Measurements from ENCODE around the gene NHSL2. TPM values are rescaled to one million over a fixed set of nuclear protein-coding genes. Genes with fewer than 3 reads are reported as not detected.
"Not testable (repeated sequence)": the region's sequence is repeated elsewhere in the genome, so short reads cannot be mapped to it uniquely, and the experiment has no call there.

NHSL2 gene
- total RNA-seq = under 1 TPM; 0.97 TPM

DNA sequence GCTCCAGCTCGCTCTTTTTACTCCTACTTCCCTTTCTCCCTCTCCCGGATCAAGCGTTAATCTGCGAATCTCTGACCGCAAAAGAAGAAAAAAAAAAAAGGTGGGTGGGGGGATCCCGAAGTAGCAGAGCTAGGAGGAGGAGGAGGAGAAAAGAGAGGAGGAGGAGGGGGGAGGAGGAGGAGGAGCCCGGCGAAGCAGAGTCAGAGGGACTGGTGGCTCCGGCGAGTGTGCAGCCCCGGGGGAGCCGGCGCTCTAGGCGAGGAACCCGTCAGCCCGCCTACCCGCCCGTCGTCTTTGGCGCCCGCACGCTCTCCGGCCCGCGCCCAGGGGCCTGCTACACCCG, at the start of gene NHSL2:
Gene NHSL2, plus strand, starts transcription at position 203 of the 343 bp plus-strand sequence.
- peak; percentile 40 for DNase-seq
- peaks cover 21% of the 10 kb centered on the region for H3K27me3 Mint-ChIP-seq

DNA sequence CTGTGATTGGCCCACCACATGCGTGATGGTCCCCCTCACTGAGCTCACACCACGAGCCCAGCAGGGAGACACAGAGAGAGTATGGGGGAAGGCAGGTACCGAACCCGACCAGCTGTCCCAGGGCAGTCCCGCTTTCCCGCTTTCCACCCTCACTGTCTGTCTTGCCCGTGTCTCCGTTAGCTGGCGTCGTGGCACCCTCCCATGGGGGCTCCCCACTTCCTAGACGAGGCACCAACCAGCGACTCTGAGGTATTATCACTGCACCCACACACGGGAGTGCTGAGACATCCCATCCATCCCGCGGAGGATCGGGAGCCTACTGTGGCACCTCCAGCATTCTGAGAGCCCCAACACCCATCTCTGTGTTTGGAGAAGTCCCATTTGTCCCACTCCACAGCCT, 43.0 kb upstream of the NHSL2 start:
- intact Hi-C loops (cut with micrococcal nuclease) = no loop called here
- CTCF ChIA-PET = no interaction called here
- Mint-ChIP-seq H3K4me1 (ENCODE audit: low read depth) (peaks cover 26% of the 10 kb centered on the region), H3K36me3 (no peaks in the 10 kb centered on the region), H3K27me3 (peaks cover 33% of the 10 kb centered on the region), H3K27ac (no peak overlapping the region), H3K4me3 (no peak overlapping the region), H3K9me3 (no peaks in the 10 kb centered on the region)
- POLR2A ChIA-PET = no interaction called here
- DNase-seq = no peak

More for the DNA sequence above, at the start of gene NHSL2:
- ChIA-PET CTCF (interaction anchor here (1.4 kb wide), 2 partner anchors 111 to 215 kb away, joined by 4 to 6 read pairs; no protein-coding TSS in a partner anchor), POLR2A (interaction anchor here (0.6 kb wide), 1 partner anchor 221 kb away, joined by 3 read pairs; no protein-coding TSS in a partner anchor)
- H3K9me3 Mint-ChIP-seq = no peaks in the 10 kb centered on the region
- peak within 1 kb of the TSS; percentile 39 for H3K4me3 Mint-ChIP-seq
- no peak within 1 kb of the TSS for H3K27ac Mint-ChIP-seq
- intact Hi-C loops (cut with micrococcal nuclease) = loop anchor here (2.0 to 5.0 kb wide), 2 partner anchors 38 to 216 kb away; no protein-coding TSS in a partner anchor
- peaks cover 2% of the 10 kb centered on the region for H3K4me1 Mint-ChIP-seq (ENCODE audit: low read depth)
- H3K36me3 Mint-ChIP-seq = no peaks in the 10 kb centered on the region

DNA sequence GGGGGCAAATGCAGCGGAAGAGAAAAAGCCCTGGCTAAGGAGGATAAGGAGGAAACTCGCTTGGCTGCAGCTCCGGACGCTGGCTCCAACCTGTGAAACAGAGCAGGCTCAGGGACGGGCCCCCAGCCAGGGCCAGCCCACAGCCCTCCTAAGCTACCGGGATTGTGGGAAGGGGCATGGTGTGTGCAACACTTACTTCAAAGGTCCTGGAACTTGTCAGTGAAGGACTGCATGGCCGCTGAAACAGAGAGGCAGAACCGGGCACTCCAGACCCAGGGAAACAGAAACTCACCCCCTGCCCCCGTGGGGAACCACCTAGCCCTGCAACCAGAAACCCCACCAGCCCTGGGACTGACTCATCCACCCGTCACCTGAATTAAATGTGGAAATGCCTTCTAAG, 41.1 kb upstream of the NHSL2 start:
- H3K4me3 Mint-ChIP-seq; DNase-seq; H3K27ac Mint-ChIP-seq; H3K36me3 Mint-ChIP-seq; H3K9me3 Mint-ChIP-seq; POLR2A ChIA-PET; intact Hi-C loops (cut with micrococcal nuclease); CTCF ChIA-PET: not testable (repeated sequence)
- H3K4me1 Mint-ChIP-seq (ENCODE audit: low read depth) = peaks cover 26% of the 10 kb centered on the region
- peaks cover 30% of the 10 kb centered on the region for H3K27me3 Mint-ChIP-seq

DNA sequence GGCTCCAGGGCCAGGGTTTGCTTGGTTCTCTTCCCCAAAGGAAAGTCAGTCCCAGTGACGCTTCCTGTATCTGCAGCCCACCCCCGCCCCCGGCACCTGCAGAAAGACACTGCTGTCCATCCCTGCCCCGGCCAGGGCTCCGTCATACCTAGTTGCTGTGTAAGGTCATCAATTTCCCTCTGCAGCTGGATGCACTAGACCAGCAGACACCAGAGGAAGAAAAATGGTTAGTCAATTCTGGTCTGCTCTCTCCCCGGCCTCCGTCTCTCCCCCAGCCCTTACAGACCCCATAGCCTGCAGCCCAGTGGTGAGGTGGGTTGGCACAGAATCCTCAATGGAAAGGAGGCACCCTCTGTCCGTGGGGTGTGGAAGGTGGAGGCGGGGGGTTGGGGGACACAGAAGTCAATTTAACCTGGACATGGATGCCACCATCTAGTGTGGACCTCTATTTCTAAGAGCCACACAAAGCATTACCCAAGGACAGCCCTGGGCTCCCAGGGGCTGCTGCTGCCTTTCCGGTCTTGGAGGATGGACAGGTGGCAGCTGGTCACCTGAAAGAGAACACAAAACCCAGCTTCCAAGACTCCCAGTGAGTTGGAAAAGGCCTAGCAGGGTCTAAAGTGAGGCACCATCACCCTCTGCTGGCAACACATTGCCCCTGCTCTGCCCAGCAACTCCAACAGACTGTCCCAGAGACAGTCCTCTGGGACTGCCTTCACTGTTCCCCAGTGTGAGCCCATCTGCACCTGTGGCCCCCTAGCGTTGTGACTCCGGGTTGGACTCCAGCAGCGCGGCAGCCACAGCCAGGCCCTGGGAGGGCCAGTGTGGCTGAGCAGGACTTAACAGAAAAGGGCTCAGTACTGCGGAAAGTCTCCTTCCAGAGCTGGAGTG, 40.2 kb upstream of the NHSL2 start:
- Mint-ChIP-seq H3K27ac (no peak overlapping the region), H3K27me3 (peaks cover 25% of the 10 kb centered on the region), H3K9me3 (no peaks in the 10 kb centered on the region), H3K4me1 (ENCODE audit: low read depth) (peaks cover 26% of the 10 kb centered on the region), H3K4me3 (no peak overlapping the region), H3K36me3 (no peaks in the 10 kb centered on the region)
- intact Hi-C loops (cut with micrococcal nuclease) = loop anchor here (5.0 kb wide), 1 partner anchor 42 kb away; the partner anchor contains the start of gene NHSL2
- POLR2A ChIA-PET = no interaction called here
- CTCF ChIA-PET = interaction anchor here (1.9 kb wide), 1 partner anchor 11 kb away, joined by 5 read pairs; no protein-coding TSS in a partner anchor
- no peak for DNase-seq

DNA sequence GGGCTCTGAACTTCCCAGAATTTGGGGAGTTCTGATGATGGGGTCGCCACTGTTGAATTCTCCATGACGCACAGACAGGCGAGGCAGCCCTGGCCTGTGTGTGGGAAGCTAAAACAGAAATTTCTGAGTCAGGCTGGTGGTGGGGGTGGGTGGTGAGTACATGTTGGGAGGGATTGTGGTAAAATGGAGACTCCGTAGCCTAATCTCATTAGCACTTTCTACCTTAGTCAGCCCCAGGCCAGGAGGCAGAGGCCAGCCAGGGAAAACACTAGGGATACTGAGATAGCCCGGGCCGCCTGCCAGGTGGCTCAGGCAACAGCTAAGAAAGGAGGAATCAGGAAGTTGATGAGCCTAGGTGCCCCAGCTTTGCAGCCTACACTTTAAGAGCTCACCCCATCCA, 39.3 kb upstream of the NHSL2 start:
- DNase-seq = peak; percentile 54

DNA sequence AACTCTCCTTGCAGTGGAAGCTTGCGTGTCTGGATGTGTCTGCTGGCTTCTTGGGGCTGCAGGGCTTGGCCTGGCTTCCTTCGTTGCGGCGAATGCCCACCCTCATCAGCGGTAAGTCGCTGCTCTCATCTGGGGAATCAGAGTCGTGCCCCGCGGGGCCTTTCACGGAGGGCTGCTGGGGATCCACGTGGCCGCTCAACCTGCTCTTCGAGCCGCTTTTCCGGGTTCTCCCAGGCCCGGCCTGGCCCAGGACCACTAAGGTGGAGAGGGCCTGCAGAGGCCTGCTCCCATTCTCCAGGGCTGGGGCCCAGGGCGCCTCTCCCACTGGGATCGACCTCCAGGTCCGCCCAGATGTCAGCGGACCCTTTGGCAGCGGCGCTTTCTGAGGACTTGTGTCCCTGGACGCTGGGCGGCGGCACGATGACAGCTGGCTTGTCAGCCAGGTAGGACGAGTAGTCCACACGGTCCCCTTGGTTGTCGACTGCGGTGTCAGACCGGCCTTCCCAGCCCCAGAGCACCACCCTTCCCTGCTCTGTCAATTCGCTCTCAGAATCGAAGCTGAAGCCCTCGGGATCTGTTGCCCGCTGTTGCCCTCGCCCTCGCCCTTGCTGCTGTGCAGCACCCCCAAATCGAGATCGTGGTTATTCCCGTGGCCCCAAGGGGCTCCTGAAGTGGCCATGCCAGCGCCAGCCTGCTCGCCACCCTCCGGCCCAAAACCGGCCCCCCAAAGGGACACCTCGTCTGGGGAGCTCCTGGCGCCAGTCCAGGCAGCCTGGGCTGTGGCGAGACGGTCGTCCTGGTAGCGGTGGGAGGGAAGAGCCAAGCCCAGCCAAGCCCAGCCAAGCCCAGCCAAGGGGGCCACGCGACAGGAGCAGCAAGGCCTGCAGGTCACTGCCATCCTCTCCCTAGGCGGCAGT, 37.8 kb upstream of the NHSL2 start:
- peaks cover 19% of the 10 kb centered on the region for H3K27me3 Mint-ChIP-seq
- H3K27ac Mint-ChIP-seq = no peak overlapping the region
- POLR2A ChIA-PET = no interaction called here
- H3K9me3 Mint-ChIP-seq = no peaks in the 10 kb centered on the region
- CTCF ChIA-PET = no interaction called here
- H3K36me3 Mint-ChIP-seq = no peaks in the 10 kb centered on the region
- H3K4me1 Mint-ChIP-seq (ENCODE audit: low read depth) = peaks cover 26% of the 10 kb centered on the region
- intact Hi-C loops (cut with micrococcal nuclease) = loop anchor here (5.0 kb wide), 1 partner anchor 40 kb away; the partner anchor contains the start of gene NHSL2
- no peak overlapping the region for H3K4me3 Mint-ChIP-seq
- no peak for DNase-seq

More for the DNA sequence above, 39.3 kb upstream of the NHSL2 start:
- Mint-ChIP-seq H3K4me3 (no peak overlapping the region), H3K36me3 (no peaks in the 10 kb centered on the region), H3K27me3 (peaks cover 20% of the 10 kb centered on the region), H3K9me3 (no peaks in the 10 kb centered on the region), H3K27ac (no peak overlapping the region), H3K4me1 (ENCODE audit: low read depth) (peaks cover 26% of the 10 kb centered on the region)
- intact Hi-C loops (cut with micrococcal nuclease) = loop anchor here (5.0 kb wide), 1 partner anchor 41 kb away; the partner anchor contains the start of gene NHSL2
- ChIA-PET CTCF (interaction anchor here (1.9 kb wide), 1 partner anchor 12 kb away, joined by 5 read pairs; no protein-coding TSS in a partner anchor), POLR2A (no interaction called here)

DNA sequence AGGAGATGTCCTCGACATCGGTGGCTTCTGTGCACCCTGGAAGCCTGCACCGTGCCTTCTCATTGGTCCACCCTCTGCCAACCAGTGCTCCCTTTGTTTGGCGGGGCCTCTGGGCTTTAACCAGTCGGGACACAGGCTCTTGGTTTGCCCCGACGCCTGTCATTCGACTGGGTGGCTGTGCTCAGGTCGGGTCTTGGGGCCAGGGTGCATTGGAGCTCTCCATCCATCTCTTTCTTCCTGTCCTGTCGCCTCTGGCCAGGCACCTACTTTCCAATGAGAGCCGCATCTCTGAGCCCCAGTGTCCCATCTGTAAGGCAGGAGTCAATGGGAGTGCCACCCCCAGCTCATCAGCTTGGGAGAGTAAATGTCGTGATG, 37.2 kb upstream of the NHSL2 start:
- H3K4me3 Mint-ChIP-seq = no peak overlapping the region
- intact Hi-C loops (cut with micrococcal nuclease) = loop anchor here (5.0 kb wide), 1 partner anchor 39 kb away; the partner anchor contains the start of gene NHSL2
- H3K27me3 Mint-ChIP-seq = peaks cover 17% of the 10 kb centered on the region
- no peaks in the 10 kb centered on the region for H3K36me3 Mint-ChIP-seq
- CTCF ChIA-PET = no interaction called here
- POLR2A ChIA-PET = no interaction called here
- DNase-seq = no peak
- H3K4me1 Mint-ChIP-seq (ENCODE audit: low read depth) = peaks cover 26% of the 10 kb centered on the region
- H3K9me3 Mint-ChIP-seq = no peaks in the 10 kb centered on the region
- no peak overlapping the region for H3K27ac Mint-ChIP-seq

DNA sequence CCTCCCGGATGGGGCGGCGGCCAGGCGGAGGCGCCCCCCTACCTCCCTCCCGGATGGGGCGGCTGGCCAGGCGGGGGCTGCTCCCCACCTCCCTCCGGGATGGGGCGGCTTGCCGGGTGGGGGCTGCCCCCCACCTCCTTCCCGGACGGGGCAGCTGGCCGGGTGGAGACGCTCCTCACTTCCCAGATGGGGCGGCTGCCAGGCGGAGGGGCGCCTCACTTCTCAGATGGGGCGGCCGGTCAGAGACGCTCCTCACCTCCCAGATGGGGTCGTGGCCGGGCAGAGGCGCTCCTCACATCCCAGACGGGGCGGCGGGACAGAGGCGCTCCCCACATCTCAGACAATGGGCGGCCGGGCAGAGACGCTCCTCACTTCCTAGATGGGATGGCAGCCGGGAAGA, 33.8 kb upstream of the NHSL2 start:
- CTCF ChIA-PET; POLR2A ChIA-PET; intact Hi-C loops (cut with micrococcal nuclease); H3K9me3 Mint-ChIP-seq; H3K36me3 Mint-ChIP-seq; H3K27ac Mint-ChIP-seq; DNase-seq; H3K4me1 Mint-ChIP-seq (ENCODE audit: low read depth); H3K4me3 Mint-ChIP-seq: not testable (repeated sequence)
- H3K27me3 Mint-ChIP-seq = peaks cover 13% of the 10 kb centered on the region

DNA sequence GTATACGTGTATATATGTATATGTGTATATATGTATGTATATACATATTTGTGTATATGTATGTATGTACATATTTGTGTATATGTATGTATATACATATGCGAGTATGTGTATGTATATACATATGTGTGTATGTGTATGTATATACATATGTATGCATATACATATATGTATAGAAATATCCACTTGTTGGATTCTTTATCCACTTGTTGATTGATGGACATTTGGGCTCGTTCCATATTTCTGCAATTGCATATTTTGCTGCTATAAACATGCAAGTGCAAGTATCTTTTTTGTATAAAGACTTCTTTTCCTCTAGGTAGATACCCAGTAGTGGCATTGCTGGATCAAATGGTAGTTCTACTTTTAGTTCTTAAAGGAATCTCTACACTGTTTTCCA, 25.5 kb upstream of the NHSL2 start:
- Mint-ChIP-seq H3K27me3 (no peaks in the 10 kb centered on the region), H3K27ac (no peak overlapping the region), H3K4me1 (ENCODE audit: low read depth) (no peaks in the 10 kb centered on the region), H3K9me3 (no peaks in the 10 kb centered on the region), H3K4me3 (no peak overlapping the region), H3K36me3 (peaks cover 2% of the 10 kb centered on the region)
- intact Hi-C loops (cut with micrococcal nuclease) = no loop called here
- POLR2A ChIA-PET = no interaction called here
- CTCF ChIA-PET = no interaction called here
- DNase-seq = no peak

DNA sequence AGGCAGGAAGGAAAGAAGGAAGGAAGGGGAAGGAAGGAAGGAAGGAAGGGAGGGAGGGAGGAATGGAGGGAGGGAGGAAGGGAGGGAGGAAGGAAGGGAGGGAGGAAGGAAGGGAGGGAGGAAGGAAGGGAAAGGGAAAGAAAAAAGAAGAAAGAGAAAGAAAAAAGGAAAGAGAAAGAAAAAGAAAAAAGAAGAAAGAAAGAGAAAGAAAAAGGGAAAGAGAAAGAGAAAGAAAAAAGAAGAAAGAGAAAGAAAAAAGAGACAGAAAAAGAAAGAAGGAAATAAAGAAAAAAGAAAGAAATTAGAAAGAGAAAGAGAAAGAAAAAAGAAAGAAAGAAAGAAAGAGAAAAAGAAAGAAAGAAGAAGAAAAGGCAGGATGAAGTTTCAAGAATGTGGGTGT, 15.0 kb upstream of the NHSL2 start:
- CTCF ChIA-PET = no interaction called here
- POLR2A ChIA-PET = no interaction called here
- H3K36me3 Mint-ChIP-seq = no peaks in the 10 kb centered on the region
- no peaks in the 10 kb centered on the region for H3K9me3 Mint-ChIP-seq
- H3K27me3 Mint-ChIP-seq = peaks cover 4% of the 10 kb centered on the region
- intact Hi-C loops (cut with micrococcal nuclease) = no loop called here
- H3K4me1 Mint-ChIP-seq (ENCODE audit: low read depth) = no peaks in the 10 kb centered on the region
- DNase-seq = no peak
- no peak overlapping the region for H3K27ac Mint-ChIP-seq
- no peak overlapping the region for H3K4me3 Mint-ChIP-seq

DNA sequence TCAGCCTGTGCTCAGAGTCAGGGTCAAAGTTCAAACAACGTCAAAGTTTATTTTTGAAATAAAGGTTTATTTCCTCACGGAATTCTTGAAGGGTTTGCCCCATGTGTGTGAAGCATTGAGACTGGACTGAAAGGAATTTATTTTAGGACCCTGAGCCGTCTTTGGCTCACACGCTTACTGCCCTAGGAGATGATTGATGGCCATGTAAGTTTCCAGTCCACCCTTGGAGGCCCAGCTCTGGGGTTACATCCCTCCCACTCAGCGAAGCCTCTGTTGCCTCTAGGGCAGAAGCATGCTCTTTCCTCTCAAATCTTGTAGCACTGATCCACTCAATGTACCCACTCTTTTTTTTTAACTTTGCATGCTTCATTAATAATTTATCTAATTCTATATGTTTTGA, 4.5 kb upstream of the NHSL2 start:
- no peak overlapping the region for H3K4me3 Mint-ChIP-seq
- ChIA-PET CTCF (no interaction called here), POLR2A (no interaction called here)
- H3K9me3 Mint-ChIP-seq = no peaks in the 10 kb centered on the region
- peaks cover 17% of the 10 kb centered on the region for H3K27me3 Mint-ChIP-seq
- DNase-seq = no peak
- H3K4me1 Mint-ChIP-seq (ENCODE audit: low read depth) = peaks cover 2% of the 10 kb centered on the region
- H3K27ac Mint-ChIP-seq = no peak overlapping the region
- no peaks in the 10 kb centered on the region for H3K36me3 Mint-ChIP-seq
- intact Hi-C loops (cut with micrococcal nuclease) = no loop called here

DNA sequence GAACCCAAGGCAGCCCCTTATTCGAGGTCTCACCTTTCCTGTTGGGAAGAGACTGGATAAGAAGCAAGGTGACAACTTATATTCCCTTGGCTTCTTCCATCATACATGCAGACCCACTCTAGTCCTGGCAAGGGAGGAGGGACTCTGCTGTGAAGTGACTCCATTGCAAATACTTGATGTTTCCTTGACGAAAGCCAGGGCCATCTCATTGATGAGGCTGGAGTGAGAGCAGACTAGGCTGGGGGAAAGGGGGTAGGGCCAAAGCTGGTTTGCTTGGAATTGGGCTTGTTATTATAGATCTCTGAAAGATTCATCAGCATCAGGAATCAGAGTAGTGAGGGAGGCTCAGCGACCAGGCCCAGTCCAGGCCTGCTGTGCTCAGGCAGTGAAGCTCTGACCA, 2.3 kb upstream of the NHSL2 start:
- intact Hi-C loops (cut with micrococcal nuclease) = no loop called here
- H3K9me3 Mint-ChIP-seq = no peaks in the 10 kb centered on the region
- ChIA-PET POLR2A (no interaction called here), CTCF (no interaction called here)
- no peak overlapping the region for H3K4me3 Mint-ChIP-seq
- DNase-seq = no peak
- H3K4me1 Mint-ChIP-seq (ENCODE audit: low read depth) = peaks cover 2% of the 10 kb centered on the region
- H3K27ac Mint-ChIP-seq = no peak overlapping the region
- no peaks in the 10 kb centered on the region for H3K36me3 Mint-ChIP-seq
- H3K27me3 Mint-ChIP-seq = peaks cover 19% of the 10 kb centered on the region
